ENCODE results near the gene SLIT3.

SLIT3 gene

DNA sequence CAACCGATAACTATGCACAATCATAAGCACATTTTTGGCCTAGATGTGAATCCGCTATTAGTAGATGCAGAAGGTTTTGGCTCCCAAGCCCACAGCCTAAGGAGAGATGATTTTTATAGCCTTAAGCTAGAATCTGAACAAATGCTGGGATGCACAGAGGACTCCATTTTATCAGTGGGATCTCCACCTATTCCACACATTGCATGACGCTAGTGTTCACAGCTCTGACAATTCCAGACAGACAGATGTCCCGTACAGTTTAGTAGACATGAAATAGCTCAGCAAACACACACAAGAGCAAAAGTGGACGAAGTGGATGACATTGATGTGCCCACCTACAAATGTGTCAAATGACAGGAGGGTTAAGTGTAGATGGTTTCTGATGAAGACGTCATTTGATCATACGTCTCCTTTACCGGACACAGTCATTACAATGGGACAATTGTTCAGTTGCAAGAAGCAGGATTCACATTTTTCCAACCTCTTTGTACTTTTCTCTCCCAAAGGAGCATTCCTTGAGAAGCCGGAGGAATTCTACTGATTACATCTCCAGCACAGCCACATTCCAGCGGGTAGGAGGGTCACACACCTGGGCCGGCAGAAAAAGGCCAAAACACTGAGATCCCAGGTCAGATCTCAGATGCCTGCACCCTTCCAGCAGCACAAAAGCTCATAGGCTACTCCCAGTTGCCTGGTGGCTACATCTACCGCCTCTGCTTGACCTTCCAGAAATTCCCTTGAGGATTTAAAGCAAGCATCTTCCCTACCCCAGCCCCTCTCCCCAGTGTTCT is 202.4 kb downstream of the SLIT3 start:
- no peak for DNase-seq

DNA sequence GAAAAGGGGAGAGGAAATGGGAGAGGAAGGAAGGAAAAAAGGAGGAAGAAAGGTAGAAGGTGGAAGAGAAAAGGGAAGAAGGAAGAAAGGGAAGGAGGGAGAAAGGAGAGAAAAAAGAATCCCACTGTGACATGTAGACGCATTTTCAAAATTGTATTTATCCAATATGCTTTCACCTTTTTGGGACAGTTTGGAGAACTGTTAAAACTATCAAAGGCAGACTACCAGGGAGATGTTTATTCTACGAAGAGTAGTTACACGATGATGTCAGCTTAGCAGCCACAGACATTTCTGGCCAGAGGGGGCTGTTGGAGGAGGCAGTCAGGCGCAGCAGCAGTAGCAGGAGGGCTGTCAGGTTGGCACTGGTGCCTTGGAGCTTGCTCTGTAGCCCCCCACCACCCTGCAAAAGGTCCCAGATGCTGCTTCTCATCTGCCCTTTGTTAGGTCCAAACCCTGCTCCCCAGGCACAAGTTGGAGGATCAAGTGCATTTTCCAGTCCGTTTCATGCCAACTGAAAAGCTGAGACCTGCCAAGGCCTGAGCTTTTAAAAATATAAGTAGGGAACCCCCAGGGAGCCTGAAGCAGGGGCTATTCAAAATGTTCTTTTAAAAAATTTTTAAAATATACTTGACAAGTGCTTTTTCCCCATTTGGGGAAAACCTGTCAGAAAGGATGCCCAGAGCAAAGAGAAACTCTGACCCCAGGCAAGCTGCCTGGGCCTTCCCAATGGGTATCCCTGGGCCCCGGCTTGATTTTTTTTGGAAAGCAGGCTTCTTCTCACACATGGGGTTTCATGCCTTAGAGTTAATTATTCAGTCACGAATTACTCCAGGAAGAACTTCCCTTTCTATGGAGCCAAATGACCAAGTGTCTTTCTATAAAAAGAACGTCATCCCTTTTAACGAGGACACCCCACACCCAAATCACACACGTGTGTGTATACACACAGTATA is 203.3 kb downstream of the SLIT3 start:
- DNase-seq: no peak

DNA sequence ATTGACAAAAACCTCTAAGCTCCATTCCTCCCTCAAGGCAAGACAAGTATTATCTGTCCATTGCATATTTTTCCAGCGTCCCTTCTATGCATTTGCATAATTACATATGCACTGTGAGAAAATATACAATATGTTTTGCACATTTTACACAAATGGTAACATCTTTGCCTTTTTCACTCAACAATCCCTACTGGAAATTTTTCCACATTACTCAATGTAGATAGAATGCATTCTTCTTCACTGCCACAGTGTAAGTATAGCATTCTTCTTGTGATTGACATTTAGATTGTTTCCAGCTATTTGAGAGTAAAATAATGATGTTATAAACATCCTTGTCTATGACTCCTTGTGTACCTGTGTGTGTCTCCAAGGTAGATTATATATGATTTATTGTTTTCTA is 205.0 kb downstream of the SLIT3 start:
- no peak for DNase-seq

DNA sequence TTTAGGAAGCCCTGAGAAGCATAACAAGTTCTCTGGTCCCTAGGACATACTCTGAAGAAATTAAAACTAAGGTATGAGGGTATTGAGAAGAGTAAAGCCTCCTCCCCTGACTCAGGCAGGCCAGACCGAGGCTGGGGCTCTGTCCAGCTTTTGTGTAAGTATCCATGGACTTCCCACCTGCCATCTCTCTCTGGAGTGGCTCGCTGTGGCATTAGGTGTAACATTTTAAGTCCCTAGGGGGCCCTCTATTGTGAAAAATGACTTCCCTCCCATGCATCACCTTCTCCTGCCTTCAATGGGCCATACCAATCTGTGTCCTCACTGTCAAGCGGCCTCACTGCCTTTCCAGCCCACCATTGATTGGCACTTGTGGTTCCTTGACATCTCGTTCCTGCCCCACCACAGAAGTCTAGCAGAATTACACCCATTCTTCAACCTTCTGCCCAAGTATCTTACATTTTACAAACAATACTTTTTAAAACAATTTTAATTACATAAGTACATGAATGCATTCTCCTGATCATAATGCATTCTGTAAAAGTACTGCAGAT is 205.5 kb downstream of the SLIT3 start:
- no peak for DNase-seq

DNA sequence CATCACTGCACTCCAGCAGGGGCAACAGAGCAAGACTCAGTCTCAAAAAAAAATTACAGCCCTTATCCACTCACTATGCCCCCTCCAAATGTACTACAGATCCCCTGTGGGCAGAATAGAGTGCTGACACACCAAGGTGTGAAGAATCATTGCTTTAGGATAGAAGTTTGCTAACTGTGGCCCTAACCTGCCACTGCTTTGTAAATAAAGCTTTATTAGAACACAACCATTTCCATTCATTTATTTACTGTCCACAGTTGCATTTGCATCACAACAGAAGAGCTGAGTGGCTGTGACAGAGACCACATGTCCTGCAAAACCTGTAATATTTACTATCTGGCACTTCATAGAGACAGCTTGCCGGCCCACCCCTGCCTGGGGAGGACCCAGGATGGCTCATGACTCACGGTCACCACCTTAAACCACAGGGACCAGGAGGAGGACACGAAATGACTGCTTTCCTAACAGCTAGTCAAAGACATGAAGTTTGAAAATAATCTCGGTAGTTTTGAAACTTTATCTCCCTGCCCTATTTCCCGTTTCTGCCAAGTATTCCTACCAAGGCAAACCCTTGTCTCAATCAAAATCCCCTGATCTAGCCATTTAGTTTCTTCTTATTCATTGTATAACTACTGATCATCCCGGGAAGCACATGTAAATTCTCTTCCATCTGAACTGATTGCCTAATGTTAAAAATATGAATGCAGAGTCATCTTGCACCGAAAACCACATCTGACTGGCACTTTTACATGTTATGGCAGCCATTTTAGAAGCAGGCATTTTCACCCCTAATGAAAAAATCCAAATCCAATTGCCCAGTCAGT is 206.1 kb downstream of the SLIT3 start:
- no peak for DNase-seq

DNA sequence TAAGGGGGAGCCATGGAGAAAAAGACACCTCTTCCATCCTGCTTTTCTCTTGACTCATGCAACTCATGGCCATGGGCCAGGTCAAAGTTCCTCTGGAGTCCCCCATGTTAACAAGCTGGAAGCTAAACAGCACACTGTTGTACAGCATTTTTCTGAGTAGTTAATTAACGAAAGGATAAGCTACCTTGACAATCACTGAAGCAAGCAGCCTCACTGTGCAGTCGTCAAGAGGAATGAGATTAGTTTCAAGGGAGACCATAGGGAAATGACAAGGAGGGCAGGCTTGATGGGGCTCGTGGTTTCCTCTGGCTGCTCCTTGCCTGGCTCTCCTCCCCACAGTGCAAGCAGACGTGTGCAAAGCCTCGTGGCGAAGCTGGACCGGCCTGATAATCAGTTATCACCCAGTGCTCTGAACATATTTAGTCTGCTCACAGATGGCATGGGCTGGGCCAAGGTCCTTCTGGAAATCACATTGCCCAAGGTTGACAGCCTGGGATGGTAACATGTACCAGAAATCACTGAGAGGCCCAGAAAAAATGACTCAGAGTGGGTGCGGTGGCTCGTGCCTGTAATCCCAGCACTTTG is 209.5 kb downstream of the SLIT3 start:
- no peak for DNase-seq

DNA sequence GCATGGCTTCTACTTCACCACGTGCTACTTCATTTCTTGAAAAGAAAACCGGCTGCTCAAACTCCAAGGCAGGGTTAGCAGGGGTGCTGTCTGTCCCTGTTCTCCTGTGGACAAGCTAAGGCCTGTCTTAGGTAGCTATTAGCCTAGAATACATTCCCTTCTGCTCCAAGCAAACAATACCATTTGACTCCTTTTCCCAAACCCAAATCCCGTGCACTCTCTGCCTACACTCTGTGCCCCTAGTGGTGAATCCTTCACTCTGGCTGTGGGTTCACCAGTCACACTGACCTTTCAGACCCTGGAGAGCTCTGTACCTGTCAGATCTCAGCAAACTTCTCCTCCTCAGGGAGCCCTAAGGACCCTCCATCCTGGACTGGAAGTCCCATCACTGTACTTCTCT is 211.6 kb downstream of the SLIT3 start:
- DNase-seq: no peak

DNA sequence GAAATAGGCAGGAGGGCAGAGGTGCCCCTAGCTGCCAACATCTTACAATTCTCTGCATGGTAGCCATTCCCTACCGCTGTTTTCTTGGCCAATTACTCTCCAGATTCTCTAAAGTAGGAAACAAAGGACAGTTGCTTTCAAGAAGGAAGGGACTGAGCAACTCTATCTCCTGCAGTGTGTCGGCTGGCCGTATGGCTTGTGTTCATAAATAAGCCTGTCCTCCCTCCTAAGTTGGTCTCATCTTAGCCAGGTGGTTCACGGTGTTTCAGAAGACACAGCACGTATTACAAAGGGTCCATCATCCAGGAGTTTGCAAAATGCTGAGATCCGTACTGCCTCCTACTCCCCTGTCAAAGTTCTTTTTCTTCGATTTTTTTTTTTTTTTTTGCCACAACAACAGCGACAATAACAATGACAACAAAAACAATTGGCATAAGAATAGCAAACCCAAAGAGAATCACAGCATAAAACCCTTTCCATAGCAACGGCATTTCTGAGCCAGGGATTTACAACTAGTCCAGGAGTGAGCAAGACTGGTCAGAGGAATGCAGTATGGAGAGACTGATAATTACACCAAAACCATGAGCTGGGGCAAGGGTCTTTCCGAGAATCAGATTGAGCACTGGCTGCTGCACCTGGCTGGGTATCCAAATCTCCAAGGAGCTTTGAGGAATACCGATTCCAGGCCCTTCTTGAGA is 212.8 kb downstream of the SLIT3 start:
- no peak for DNase-seq

DNA sequence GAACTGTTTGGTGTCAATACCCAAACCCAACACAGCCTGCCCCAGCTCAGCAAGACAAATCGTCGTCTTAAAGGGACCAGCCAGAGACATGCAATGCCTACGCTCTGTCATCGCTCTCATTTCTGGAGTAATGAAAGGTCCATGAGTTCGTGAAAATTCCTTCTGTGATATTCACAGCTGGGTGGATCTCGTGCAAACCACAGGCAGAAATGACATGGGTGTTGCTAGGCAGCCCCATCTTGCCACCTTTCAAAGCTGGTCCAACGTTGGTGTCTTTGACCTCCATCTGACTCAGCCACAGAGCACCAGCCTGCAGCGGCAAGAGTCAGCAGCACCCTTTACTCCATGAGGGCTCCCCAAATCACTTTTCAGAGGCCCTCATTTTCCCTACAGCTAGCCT is 215.3 kb downstream of the SLIT3 start:
- DNase-seq: no peak

DNA sequence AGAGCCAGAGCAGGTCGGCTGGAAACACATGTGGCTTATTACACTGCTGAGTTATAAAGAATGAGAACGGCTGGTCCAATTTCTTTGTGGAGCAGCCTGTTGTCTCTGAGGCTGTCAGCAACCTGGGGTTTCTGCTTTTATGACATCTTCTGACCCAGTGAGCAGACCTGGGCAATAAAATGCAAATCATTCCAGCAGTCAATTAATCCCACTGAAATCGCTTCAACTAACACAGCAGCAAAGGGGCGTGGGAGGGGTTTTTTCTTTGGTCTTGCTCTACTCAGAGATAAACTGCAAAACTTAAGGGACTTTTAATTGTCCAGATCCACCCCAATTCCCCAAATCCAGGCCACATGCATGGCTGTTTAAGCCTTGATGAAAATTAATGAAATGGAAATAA is 215.7 kb downstream of the SLIT3 start:
- no peak for DNase-seq

DNA sequence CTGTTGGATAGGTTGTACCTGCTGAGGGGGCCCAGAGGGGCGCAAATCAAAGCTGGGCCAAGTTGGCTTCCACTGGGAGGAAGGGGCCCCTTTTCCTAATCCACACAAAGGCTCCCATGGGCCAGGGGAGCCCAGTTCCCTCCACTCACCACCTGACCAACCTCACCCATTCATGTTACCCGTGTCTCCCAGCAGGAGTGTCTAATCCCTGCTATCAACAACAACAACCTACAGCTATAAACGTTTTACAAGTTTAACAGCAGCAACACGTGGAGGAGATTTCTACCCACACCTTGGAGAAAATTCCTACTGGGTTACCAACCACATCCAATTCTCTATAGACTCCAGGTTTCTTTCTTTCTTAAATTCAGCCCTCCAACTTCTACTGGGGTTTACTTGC is 216.2 kb downstream of the SLIT3 start:
- DNase-seq: no peak

DNA sequence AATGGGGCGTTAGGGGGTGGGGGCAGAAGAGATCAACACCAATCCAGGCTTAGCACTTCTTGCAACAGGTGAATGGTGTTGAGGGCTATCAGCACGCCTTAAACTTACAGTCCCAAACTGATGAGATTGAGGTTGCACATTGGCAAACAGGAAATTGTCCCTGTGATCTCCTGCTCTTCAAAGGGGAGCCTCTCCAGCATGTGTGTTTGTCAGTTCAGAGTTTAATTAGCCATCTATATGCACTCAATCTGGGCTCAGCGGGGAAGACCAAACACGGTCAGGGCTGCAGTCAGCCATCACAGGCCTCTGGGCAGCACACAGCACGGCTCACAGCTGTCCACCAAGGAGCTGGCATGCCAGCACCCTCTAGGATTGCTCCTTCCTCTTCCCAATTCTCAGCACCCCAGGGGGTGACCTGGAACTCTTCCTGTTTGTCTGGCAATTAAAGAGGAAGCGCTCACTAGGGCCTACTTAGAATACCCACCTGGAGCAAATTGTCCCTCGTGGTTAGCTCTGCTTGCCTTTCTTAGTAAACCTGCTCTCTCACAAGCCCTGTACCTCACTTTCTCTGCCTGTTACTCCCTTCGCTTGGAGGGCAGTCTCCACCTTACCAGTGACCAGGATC is 217.4 kb downstream of the SLIT3 start:
- no peak for DNase-seq

DNA sequence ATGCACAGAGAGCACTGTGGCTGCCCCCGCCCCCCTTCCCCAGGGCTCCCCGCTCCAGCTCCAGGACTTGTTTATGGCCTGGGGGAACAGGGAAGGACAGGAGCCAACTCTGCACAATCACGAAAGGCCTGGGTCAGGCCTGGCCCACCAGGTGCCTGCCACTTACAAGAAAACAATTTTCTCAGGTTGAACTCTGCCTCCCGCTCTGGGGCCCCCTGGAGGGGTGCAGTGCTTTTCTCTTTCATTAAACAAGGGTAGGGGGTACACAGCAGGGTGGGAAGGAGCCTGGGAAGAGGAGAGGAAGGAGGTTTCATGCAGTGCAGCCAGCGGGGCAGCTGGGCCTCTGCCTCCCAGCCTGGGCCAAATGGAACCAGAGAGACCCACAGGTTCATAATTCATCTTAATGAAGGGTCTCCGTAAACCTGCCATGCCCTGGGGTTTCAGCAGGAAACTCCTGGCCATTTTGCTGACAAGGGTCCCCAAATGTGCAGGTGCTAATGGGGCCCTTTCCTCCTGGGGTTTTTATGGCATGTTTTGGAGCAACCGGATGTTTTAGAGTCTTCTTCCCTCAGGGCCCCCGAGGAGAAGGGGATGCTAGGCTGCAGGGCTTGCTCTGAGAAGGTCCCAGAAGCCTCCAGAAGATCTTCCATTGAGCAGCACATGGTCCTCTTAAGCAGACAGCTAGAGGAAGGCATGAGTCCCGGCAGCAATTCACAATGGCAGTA is 219.8 kb downstream of the SLIT3 start:
- DNase-seq: no peak

DNA sequence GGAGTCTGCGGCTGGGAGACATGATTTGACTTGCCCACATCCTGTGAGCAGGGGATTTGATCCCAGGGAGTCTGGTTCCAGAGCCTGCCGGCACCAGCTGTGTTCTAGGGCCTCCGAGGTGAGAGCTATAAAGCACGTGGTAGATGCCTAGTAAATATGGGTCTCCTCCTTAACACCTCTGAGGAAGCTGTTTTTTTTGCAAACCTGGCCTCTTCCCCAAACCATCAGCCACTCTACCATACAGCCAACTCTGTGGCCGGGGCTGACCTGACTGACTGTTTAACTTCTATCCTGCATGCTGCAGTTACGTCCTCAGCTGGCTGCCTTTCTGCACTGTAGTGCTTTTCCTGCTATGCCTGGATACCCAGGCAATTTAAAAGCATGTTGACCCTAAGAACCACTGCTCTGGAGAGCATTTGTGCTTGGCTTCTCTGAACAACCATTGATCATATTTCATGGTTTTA is 220.5 kb downstream of the SLIT3 start:
- DNase-seq: no peak

DNA sequence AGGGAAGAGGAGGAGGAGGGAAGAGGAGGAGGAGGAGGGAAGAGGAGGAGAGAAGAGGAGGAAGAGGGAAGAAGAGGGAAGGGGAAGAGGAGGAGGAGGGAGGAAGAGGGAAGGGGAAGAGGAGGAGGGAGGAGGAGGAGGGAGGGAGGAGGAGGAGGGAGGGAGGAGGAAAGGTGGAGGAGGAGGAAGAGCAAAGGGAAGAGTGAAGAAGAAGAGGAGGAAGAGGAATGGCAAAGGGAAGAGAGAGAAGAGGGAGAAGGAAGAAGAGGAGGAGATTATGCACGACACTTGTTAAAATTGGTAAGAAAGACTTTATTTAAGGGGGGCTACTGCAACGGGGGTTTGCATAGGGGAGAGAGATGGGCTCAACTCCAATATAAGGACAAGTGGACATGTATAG is 221.2 kb downstream of the SLIT3 start:
- no peak for DNase-seq

DNA sequence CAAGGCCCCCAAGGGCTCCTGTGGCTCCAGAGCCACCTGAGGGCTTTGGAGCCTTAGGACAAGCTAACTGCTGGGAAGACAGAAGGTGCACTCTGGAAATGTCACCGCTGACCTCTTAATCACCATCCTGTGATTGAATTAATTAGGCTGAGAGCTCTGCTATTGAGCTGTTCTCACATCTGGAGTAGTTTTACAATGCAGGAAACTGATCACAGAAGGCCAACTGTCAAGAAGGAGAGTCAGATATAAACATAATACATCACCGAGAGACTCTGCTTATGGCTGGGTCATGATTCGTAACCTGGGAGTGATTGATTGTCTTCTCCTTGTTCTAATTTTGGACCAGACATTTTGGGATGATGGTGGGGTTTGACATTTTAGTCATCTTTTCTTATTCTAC is 226.1 kb downstream of the SLIT3 start:
- DNase-seq: no peak

DNA sequence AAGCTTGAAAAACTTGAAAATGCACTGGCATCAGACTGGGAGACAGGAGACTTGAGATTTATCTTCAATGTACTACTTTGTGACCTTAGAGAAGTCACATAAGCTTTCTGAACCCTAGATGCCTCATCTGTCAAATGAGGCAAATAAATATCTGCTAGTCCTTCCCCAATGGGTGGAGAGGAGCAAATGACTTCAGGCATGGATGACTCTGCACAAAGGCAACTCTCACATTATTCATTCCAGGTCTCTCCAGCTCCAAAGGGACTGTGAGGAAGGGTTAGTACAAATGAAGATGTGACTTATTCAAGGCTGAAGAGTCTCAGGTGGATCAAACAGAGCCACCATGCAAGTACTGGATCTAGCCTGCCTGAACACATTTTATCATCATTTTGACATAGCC is 228.7 kb downstream of the SLIT3 start:
- no peak for DNase-seq

DNA sequence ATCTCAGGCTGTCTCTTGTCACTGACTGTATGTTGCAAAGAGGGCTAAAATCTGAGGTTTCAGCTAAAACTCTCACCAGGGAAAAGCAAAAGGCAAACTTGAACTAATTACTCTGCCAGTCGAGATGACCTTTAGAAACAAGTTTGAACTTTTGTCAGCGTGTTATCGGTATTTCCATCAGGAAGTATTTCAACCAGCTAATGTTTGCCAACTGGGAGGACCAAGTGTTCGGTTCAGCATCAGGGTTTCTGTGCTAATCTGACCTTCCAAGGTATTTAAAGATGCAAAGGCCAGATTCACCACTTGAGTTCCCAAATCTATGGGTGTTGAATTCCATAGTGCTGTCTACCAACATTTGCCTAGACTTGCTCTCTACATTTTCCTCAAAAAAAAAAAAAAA is 230.5 kb downstream of the SLIT3 start:
- no peak for DNase-seq

DNA sequence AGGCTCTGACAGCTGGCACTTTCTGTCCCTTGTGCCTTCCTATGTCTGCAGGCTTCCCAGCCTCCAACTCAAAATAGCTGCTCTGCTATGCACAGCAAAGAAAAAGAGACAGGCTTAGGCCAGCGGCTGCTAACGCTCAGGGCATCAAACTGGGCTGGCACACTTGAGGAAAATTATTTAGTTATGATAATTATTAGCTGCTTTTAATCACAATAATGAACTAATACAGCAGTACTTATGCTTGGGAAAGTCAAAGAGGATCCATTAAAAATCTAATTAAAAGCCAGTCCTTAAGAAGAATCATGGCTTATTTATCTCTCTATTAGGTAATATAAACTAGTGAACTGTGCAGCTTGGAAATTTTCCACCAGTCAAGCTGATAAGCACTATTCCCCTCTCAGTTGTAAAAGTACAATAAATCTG is 233.2 kb downstream of the SLIT3 start:
- DNase-seq: no peak

DNA sequence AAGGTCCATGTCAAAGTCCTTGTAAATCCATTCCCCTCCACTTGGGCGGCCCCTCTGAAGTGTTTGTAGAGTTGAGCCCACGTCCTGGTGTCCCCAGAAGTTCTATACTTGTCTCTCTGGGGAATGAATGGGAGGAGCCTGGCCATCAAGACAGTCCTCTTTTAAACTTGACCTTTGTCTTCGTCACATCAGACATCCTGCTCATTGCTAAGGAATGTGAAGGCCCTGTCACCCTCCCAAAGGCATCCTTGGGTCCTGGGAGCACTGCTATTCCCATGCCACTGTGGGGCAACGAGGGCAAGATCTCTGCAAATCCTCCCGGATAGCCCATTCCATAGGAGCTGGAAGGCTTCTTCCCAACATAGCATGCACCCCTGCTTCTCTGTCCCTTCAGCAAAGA is 235.5 kb downstream of the SLIT3 start:
- no peak for DNase-seq

DNA sequence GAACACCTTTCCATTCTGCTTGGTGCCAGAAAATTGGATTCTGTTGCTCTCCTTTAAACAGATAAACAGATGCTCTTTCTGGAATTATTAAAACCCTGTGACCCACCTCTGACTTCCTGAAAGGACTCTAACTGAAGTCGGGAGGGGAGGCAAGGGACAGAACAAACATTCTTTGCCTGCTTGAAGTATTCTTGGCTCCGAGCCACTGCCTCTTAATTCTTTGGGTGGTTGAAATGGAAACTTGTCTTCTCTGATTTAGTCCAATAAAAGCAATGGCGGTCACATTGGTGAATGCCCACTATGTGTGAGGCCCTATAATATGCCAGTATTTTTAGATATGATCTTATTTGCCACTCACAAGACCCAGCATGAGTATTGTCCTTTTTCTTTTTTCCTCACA is 236.8 kb downstream of the SLIT3 start:
- DNase-seq: no peak
